Right atrium auricular region (tissue), 2 donors: ENCODE measurements around the gene PRIM2. TPM values are rescaled to one million over a fixed set of nuclear protein-coding genes. Genes with fewer than 3 reads are reported as not detected.
"Not testable (repeated sequence)": the region's sequence is repeated elsewhere in the genome, so short reads cannot be mapped to it uniquely, and the experiment has no call there.

Experiments used
- DNase-seq: peaks from one replicate; pipeline ENCODE4 v3.0.0-alpha.2; 2019; ENCODE audit warnings: low spot score
- H3K27ac ChIP-seq, 2 donors: fragments of 200-600 bp; sonication (generic); 1 replicate in 1 of 2; 2 replicates in 1 of 2; pipeline ENCODE4 v1.5.1; 2016 to 2019
- H3K27me3 ChIP-seq, 2 donors: fragments of 200-600 bp; sonication (generic); one replicate each; pipeline versions ENCODE4 v1.5.1 to v1.6.0; 2017 to 2019
- H3K36me3 ChIP-seq: fragments of 200-600 bp; sonication (generic); one replicate; pipeline ENCODE4 v1.5.1; 2016
- H3K4me1 ChIP-seq, 2 donors: fragments of 200-600 bp; sonication (generic); one replicate each; pipeline versions ENCODE4 v1.5.1 to v1.6.0; 2017 to 2019
- H3K4me3 ChIP-seq, 2 donors: fragments of 200-600 bp; sonication (generic); 1 replicate in 1 of 2; 2 replicates in 1 of 2; pipeline ENCODE4 v1.5.1; 2017 to 2019; ENCODE audit warnings: mild to moderate bottlenecking in 1 of 2, moderate library complexity in 1 of 2
- H3K9me3 ChIP-seq, 2 donors: fragments of 200-600 bp; sonication (generic); one replicate each; pipeline ENCODE4 v1.5.1; 2019
- total RNA-seq, 2 donors: library from RNA; depleted of rRNA; stranded (reverse); fragments of >200 nt; gene quantifications; one replicate each; pipeline ENCODE4 v1.1.0, GENCODE V29; 2016
- TF ChIP-seq, protein P1 (sequence below), 2 donors: fragments of 200-600 bp; sonication (generic); IDR thresholded peaks; one replicate each; pipeline ENCODE4 v1.5.1; 2019; ENCODE audit warnings: antibody characterized with exemption in 2 of 2

Gene PRIM2
- total RNA-seq, 2 donors from 2014 or later = 2.8 to 4.3 TPM

DNA sequence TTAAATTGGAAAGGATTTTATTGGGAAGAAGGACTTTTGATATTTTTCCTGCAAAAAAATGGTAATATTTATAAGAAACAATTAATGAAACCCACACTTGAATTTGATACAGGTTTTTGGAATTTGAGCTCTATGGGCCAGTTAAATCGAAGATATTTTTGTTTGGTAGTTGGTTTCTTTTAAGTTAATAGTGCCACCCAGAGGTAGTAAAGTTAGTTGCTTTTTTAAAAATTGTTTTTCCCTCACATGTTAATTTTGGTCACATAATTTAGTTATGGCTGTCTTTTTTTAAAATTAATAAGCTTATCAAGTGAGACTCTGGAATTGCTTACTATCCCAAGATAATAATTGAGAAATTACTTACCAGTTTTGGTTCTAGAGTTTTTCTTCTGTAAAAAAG lies 7.1 kb downstream of the PRIM2 start:
- H3K4me3 ChIP-seq = no peak overlapping the region
- no peaks in the 10 kb centered on the region for H3K27me3 ChIP-seq
- TF ChIP-seq, protein P1, sequence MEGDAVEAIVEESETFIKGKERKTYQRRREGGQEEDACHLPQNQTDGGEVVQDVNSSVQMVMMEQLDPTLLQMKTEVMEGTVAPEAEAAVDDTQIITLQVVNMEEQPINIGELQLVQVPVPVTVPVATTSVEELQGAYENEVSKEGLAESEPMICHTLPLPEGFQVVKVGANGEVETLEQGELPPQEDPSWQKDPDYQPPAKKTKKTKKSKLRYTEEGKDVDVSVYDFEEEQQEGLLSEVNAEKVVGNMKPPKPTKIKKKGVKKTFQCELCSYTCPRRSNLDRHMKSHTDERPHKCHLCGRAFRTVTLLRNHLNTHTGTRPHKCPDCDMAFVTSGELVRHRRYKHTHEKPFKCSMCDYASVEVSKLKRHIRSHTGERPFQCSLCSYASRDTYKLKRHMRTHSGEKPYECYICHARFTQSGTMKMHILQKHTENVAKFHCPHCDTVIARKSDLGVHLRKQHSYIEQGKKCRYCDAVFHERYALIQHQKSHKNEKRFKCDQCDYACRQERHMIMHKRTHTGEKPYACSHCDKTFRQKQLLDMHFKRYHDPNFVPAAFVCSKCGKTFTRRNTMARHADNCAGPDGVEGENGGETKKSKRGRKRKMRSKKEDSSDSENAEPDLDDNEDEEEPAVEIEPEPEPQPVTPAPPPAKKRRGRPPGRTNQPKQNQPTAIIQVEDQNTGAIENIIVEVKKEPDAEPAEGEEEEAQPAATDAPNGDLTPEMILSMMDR (IDR thresholded peaks at IDR 0.05) = peak; percentile 41 to 65
- no peak for DNase-seq
- peaks cover 4 to 10% of the 10 kb centered on the region in 2 donors for H3K9me3 ChIP-seq
- H3K36me3 ChIP-seq = peaks cover 25% of the 10 kb centered on the region
- no peaks in the 10 kb centered on the region for H3K4me1 ChIP-seq
- no peak overlapping the region for H3K27ac ChIP-seq

DNA sequence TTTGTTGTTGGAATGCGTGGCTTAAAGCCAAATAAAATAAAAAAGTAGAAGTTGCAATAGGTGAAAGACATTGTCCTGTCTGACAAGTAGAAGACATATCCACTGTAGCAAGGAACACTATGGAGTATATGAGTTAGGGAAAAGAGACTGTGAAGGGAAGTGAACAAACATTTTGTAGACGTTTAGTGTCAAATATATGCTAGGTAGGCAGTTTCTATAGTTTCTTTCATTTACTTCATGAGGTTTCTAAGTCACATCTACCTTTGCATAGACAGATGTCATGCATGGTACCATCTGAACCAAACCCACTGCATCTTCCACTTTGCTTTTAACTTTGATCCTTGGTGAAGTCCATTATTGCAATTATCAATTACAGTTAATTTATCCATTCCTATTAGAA lies 9.9 kb downstream of the PRIM2 start:
- TF ChIP-seq, protein P1 (IDR thresholded peaks at IDR 0.05) = no peak
- Histone ChIP-seq H3K4me1 (no peaks in the 10 kb centered on the region), H3K36me3 (peaks cover 25% of the 10 kb centered on the region)

DNA sequence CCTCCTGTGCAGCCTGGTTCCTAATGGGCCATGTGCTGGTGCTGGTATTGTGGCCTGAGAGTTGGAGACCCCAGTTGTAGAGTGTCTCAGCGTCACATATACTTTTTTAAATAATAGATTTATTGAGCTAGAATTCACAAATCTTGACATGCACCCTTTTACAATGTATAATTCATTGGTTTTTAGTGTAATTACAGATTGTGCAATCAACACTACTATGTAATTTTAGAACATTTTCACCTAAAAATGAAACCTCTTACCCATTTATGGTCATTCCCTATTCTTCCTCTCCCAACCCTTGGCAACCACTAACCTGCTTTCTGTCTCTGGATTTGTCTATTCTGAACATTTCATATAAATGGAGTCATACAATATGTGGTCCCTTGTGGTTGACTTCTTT lies 10.6 kb downstream of the PRIM2 start:
- no peak overlapping the region for H3K27ac ChIP-seq
- no peak overlapping the region for H3K4me3 ChIP-seq
- no peak for DNase-seq
- no peaks in the 10 kb centered on the region for H3K27me3 ChIP-seq
- TF ChIP-seq, protein P1 (IDR thresholded peaks at IDR 0.05) = no peak
- peaks cover 5 to 26% of the 10 kb centered on the region in 2 donors for H3K9me3 ChIP-seq
- no peaks in the 10 kb centered on the region for H3K4me1 ChIP-seq
- H3K36me3 ChIP-seq = peaks cover 25% of the 10 kb centered on the region

More for the DNA sequence above, 9.9 kb downstream of the PRIM2 start:
- Histone ChIP-seq H3K27ac (no peak overlapping the region), H3K27me3 (no peaks in the 10 kb centered on the region), H3K4me3 (no peak overlapping the region), H3K9me3 (peaks cover 5 to 26% of the 10 kb centered on the region in 2 donors)
- DNase-seq = no peak

DNA sequence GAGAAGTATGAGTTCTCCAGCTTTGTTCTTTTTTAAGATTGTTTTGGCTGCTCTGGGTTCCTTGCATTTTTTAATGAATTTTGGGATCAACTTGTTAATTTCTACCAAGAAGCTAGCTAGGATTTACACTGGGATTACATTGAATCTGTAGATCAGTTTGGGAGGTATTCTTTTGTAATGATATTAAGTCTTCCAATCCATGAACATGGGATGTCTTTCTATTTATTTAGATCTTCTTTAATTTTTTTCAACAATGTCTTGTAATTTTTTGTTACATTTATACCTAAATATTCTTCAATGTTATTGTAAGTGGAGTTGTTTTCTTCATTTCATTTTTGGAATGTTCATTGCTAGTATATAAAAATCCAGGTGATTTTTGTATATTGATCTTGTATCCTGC lies 12.5 kb downstream of the PRIM2 start:
- Histone ChIP-seq H3K4me1 (no peaks in the 10 kb centered on the region), H3K9me3 (peaks cover 5 to 26% of the 10 kb centered on the region in 2 donors), H3K27me3 (no peaks in the 10 kb centered on the region), H3K36me3 (peaks cover 25% of the 10 kb centered on the region), H3K4me3 (no peak overlapping the region), H3K27ac (no peak overlapping the region)
- TF ChIP-seq, protein P1 (IDR thresholded peaks at IDR 0.05) = no peak
- DNase-seq = no peak

DNA sequence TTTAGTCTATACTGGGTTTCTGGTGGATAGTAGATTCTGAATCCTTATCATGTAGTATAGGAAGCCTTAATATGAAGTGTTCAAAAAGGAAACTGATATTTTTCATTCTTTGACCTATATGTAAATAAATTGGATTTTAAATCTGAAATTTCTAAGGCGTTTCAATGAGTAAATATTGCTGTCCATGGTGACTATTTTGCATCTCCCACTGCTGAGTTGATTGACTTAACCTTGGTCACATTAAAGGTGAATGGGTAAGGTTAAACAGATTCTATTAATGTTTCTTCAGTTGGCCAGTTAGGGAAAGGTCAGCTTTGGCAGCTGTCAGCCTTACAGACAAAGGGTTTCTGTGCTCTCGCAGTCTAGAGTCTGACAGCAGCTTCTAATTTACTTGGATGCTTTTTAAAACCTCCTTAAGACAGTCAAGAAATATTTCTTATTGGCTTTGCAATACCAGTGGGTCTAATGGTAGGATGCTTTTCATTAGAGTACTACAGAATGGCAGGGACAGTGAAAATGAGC lies 24.8 kb downstream of the PRIM2 start:
- Histone ChIP-seq H3K9me3 (no peaks in the 10 kb centered on the region), H3K4me3 (no peak overlapping the region), H3K36me3 (no peaks in the 10 kb centered on the region), H3K27me3 (no peaks in the 10 kb centered on the region), H3K27ac (no peak overlapping the region), H3K4me1 (no peaks in the 10 kb centered on the region)
- TF ChIP-seq, protein P1 (IDR thresholded peaks at IDR 0.05) = no peak
- no peak for DNase-seq

DNA sequence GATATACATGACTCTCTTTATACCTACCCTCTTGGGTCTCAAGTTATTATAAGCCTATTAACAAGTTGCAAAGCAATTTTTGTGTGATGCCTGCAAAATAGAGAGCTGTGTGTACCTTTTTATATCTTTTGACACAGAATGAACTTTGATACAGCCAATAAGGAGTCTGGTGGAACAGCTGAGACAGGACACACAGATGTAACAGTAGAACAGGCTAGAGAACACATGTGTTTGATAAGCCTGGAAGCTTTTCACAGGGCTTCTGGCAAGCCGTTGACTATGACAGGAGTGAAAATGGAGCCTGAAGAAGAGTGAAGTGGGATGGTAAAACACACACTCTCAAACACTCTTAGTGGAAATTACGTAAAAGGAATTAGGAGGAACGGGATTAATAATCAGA lies 25.9 kb downstream of the PRIM2 start:
- not testable (repeated sequence) for H3K4me3 ChIP-seq, H3K9me3 ChIP-seq, H3K27me3 ChIP-seq, H3K27ac ChIP-seq, DNase-seq, H3K36me3 ChIP-seq, H3K4me1 ChIP-seq

DNA sequence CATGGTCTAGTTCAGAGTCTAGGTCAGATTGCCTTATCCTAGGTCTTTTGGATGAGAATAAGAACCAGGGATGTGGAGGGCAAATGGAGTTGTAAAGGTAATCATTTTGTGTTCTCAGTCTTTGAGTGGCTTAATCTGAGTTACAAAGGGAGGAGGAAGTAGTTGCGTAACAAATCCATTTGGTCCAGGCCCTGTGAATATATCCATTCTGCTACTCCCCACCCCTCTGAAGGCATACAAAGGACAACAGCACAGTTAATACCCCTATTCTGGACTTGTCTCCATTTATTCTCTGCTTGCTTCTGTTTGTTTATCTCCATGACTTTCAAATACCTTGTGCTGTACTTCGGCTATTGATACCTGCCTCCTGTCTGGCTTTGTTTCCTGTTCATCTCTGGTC lies 29.3 kb downstream of the PRIM2 start:
- not testable (repeated sequence) for DNase-seq, H3K36me3 ChIP-seq, H3K9me3 ChIP-seq, H3K4me1 ChIP-seq, H3K27ac ChIP-seq, H3K4me3 ChIP-seq, H3K27me3 ChIP-seq

DNA sequence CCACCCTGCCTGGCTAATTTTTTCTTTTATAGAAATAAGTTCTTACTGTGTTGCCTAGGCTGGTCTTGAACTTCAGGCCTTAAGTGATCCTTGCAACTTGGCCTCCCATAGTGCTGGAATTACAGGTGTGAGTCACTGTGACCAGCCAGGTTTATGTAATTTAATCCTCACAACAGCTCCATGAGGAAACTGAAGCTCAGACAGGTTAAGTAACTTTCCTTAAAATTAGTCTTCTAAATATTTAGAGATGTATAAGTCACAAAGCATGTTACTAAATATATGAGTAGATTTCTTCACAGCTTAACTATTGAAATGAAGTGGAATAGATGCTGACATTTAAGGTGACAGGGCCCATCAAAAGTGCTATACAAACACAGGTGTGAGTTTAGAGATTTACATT lies 30.2 kb downstream of the PRIM2 start:
- H3K27me3 ChIP-seq, H3K36me3 ChIP-seq, H3K27ac ChIP-seq, H3K4me3 ChIP-seq, DNase-seq, H3K9me3 ChIP-seq, H3K4me1 ChIP-seq: not testable (repeated sequence)

DNA sequence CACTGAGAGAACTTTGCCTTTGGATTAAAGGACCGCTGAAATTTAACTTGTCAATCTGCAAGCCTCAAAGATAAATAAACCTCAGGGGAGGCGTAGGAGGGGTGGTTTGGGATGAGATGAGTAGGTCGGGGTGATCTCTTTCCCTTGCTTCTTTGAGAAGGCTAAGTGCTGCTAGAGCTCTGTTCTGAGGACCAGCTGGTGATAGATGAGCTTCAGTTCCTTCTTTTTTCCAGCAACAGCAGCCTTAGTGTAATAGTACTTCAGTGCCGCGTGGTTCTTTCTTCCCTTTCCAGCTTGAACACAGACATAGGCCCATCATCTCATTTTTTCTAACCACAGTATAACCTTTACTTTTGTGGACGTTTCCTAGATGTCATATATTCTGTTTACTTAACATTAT lies 33.0 kb downstream of the PRIM2 start:
- H3K27me3 ChIP-seq, H3K4me1 ChIP-seq, H3K4me3 ChIP-seq, DNase-seq, H3K27ac ChIP-seq, H3K9me3 ChIP-seq, H3K36me3 ChIP-seq: not testable (repeated sequence)

DNA sequence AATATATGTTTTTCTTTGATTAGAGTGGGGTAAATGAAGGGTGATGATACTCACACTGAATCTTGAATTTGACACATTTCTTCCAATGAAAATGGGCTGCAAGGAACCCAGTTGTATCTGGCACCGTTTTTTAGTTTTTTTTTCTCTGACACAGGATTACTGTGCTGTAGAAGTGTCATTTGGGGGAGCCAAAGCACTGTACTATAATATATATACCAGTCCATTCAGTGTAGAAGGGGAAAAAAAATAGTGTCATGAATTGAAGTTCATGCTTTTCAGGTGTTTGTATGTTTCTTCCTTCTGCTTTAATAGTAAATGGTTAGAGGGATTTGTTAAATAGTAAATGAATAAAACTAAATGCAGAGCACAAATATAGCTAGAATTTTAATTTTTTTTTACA lies 35.2 kb downstream of the PRIM2 start:
- not testable (repeated sequence) for H3K4me1 ChIP-seq, H3K27me3 ChIP-seq, H3K4me3 ChIP-seq, DNase-seq, H3K9me3 ChIP-seq, H3K27ac ChIP-seq, H3K36me3 ChIP-seq
